GM12864 (cell line): ENCODE measurements around the gene KIFBP.
"Not testable (repeated sequence)": the region's sequence is repeated elsewhere in the genome, so short reads cannot be mapped to it uniquely, and the experiment has no call there.

Experiments
- DNase-seq: peaks from one replicate; pipeline ENCODE4 v3.0.0-alpha.2; 2011; ENCODE audit warnings: low read depth
- H3K4me3 ChIP-seq: 2 replicates; pipeline ENCODE4 v1.5.1; 2011; ENCODE audit warnings: mild to moderate bottlenecking, low read depth, low read length, control low read depth
- TF ChIP-seq, protein P1 (sequence below): IDR thresholded peaks from 2 replicates; pipeline ENCODE4 v1.5.1; 2011; ENCODE audit warnings: low read depth, mild to moderate bottlenecking, moderate library complexity, low read length, control low read depth, inconsistent platforms; ENCODE audit errors: missing control alignments

Gene KIFBP

DNA sequence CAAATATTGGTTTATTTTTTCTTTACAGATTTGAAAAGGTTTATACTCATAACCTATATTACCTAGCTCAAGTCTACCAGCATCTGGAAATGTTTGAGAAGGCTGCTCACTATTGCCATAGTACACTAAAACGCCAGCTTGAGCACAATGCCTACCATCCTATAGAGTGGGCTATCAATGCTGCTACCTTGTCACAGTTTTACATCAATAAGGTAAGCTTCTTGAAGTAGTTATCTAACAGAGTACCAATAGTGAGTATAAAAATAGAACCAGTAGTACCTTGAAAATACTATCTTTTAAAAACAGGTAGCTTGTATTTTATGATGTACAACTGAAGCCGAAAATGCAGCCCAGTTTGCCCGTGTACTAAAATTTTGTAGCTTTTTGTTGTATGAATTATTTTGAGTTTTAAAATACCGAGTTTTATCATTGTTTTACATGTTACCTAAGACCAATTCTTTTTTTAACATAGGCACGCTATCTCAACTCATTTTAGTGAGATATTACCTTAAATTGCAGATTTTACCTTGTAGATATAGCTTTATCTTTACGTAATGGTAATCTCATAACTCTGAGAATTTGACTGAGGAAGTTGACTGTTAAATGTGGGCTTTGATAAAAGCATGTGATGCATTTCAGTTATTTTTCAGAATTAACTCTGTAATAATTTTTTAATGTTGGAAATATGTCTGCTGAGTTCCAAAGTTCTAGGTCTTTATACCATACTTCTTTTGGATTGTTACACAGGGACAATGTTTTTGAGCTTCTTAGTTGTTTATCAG is 17.3 kb downstream of the KIFBP start:
- H3K4me3 ChIP-seq, result no peak overlapping the region
- DNase-seq, result no peak
- TF ChIP-seq, protein P1, sequence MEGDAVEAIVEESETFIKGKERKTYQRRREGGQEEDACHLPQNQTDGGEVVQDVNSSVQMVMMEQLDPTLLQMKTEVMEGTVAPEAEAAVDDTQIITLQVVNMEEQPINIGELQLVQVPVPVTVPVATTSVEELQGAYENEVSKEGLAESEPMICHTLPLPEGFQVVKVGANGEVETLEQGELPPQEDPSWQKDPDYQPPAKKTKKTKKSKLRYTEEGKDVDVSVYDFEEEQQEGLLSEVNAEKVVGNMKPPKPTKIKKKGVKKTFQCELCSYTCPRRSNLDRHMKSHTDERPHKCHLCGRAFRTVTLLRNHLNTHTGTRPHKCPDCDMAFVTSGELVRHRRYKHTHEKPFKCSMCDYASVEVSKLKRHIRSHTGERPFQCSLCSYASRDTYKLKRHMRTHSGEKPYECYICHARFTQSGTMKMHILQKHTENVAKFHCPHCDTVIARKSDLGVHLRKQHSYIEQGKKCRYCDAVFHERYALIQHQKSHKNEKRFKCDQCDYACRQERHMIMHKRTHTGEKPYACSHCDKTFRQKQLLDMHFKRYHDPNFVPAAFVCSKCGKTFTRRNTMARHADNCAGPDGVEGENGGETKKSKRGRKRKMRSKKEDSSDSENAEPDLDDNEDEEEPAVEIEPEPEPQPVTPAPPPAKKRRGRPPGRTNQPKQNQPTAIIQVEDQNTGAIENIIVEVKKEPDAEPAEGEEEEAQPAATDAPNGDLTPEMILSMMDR, result no peak

DNA sequence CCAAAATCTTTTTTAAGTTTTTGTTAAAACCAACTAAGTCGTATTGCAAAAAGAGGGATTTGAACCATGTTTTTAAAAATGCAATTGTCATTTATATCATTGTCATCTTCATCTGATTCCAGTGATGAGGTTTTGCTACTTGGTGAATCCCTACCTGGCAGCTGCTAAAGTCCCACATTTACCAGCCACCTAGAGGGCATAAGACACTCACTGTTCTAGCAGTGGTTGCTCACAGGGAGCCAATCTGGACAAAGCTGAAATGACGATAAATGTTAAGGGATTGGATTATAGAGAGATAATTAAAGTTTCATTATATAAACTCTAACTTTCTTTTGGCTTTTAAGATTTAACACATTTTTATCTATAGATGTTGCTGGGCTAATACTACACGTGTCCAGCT is 18.7 kb downstream of the KIFBP start:
- no peak for DNase-seq
- TF ChIP-seq, protein P1, result peak; percentile 14
- H3K4me3 ChIP-seq, result no peak overlapping the region

DNA sequence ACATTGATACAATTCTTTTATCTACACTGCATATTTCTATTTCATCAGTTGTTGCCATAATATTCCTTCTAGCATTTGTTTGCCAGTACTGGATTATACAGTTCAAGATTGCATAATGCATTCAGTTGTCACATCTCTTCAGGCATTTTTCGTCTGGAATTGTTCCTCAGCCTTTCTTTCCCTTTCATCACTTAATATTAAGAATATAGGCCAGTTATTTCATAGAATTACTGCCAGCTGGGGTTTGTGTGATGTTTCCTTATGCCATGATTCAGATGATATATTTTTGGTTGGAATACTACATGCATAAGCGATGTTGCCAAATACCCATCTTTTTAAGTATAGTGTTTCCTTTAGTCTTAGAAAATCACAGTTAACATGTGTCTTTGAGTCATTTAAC is 20.8 kb downstream of the KIFBP start:
- no peak for DNase-seq
- H3K4me3 ChIP-seq, result no peak overlapping the region
- TF ChIP-seq, protein P1, result no peak

DNA sequence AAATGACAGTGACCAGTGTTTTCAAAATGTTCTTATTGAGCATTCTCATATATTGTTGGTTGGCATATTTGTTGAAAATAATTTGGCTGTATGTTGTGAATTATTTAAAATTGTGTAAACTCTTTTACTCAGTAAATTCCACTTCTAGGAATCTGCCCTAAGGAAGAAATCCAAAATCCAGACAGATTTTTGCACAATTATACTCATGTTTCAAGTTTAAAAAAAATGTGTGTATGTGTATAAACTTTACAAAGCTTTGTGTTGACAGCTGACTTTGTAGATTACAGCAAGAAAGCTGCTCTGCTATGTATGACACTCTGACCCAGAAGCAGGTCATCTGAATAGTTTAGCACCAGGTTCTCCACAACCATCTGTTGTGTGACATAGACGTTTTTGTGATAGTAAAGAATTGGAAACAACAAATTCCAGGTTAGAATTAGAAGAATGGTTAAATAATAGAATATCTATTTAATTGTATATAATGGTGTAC is 21.6 kb downstream of the KIFBP start:
- TF ChIP-seq, protein P1, result no peak
- no peak for DNase-seq
- no peak overlapping the region for H3K4me3 ChIP-seq

DNA sequence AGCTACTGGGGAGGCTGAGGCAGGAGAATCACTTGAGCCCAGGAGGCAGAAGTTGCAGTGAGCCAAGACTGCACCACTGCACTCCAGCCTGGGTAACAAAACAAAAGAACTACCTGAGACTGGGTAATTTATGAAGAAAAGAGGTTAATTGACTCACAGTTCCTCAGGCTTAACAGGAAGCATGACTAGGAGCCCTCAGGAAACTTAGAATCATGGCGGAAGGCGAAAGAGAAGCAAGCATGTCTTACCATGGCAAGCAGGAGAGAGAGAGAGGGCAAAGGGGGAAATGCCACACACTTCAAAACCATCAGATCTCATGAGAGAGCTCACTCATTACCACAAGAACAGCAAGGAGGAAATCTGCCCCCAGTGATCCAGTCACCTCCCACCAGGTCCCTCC is 24.2 kb downstream of the KIFBP start:
- not testable (repeated sequence) for H3K4me3 ChIP-seq, DNase-seq

DNA sequence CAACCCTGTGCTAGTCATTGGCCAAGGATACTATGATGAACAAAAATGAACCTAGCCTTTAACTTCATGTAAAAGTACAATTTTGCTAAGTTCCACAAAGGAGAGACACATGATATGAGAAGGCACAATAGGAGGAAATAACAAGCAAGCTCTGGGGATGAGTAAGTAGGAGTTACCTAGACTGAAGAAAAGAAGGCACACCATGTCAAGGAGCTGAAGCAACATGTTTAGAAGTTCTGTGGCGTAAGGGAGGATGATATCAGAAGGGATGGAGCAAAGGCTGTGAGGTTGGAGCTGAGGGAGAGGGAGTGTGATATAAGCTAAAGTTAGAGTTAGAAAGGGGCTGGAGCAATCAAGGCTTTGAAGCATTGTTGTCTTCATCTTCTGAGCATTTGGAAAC is 25.6 kb downstream of the KIFBP start:
- TF ChIP-seq, protein P1, result no peak
- no peak for DNase-seq

DNA sequence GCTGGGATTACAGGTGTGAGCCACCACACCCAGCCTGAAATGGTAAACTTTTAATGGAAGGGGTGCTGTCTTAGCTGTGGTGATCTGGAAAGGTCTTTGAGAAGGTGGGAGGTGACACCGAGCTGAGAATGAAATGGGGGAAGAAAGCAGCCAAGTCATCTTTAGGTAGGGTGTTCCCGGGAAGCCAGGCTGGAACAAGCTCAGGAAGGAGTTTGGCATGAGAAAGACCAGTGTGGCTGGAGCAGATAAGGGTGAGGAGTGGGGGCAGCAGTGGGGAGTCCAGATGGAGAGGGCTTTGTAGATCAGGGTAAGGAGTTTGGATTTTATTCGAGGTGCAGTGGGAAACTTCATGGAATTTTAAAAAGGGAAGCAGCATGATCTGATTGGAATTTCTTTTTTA is 30.0 kb downstream of the KIFBP start:
- no peak overlapping the region for H3K4me3 ChIP-seq
- TF ChIP-seq, protein P1, result no peak
- DNase-seq, result no peak

More for the DNA sequence above, 25.6 kb downstream of the KIFBP start:
- no peak overlapping the region for H3K4me3 ChIP-seq
